Superior temporal gyrus (tissue), 1 donor: ENCODE data around the gene KIRREL1.

ENCODE experiments used
- DNase-seq: peaks from one replicate; pipeline ENCODE4 v3.0.0-alpha.2; 2016; ENCODE audit errors: extremely low spot score

Gene KIRREL1

DNA sequence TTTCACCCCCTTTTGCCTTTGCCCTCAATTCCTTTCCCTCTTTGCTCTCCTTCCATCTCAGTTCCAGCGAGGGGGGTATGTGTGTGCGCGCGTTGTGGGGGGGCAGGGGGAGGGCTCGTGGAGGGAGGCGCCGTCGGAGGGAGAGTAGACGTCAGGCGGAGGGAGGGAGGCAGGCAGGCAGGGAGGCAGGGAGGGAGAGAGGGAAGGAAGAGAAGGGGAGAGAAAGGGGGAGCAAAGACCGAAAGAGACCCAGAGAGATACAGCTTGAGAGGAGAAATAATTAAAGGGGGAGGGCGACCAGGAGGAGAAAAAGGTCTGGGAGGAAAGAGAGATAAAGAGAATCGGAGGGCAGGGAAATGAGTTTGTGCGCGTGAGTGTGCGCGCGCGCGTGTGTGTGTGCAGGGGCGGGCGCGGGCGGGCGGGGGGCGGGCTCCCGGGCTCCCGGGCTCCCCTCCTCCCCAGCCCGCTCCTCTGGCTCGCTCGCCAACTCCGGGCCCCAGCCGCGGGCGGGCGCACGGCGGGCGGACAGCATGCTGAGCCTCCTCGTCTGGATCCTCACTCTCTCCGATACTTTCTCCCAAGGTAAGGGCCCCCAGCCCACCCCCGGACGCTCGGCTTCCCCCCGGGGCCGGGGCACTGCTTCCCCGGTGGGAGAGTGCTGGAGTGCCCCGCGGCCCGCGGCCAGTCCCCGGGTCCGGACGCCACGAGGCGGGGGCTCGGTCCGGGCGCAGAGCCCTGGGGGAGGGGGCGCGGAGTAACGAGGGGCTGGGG is at the start of gene KIRREL1:
Gene KIRREL1, plus strand, starts transcription at position 499 of the 771 bp plus-strand sequence. Its CDS starts 32 bp downstream, at position 531.
- no peak for DNase-seq

GRCh38 chr1:157944663-157945280 is 48.7 kb upstream of the KIRREL1 start:
- peak; percentile 29 for DNase-seq

GRCh38 chr1:157948312-157949073 is 45.0 kb upstream of the KIRREL1 start:
- peak; percentile 53 for DNase-seq

GRCh38 chr1:157949074-157949354 is 44.4 kb upstream of the KIRREL1 start:
- no peak for DNase-seq

DNA sequence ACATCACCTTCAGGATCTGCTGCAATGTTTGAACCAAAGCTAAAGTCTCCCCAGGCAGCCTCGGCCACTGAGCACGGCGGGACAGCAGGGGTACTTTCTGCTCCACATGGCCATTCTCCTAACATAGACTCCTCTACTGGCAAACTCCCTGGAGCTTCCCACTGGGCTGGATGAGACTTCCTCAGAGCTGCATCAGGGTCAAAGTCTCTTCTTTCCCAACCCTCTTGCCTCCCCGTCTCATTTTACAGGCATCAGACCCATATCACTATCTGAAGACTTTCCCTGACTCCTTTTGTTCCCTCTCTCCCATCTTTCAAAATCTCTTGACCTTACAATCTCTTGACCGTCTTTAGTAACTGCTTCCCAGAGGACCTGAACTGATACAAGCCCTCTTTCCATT is 42.2 kb upstream of the KIRREL1 start:
- no peak for DNase-seq

DNA sequence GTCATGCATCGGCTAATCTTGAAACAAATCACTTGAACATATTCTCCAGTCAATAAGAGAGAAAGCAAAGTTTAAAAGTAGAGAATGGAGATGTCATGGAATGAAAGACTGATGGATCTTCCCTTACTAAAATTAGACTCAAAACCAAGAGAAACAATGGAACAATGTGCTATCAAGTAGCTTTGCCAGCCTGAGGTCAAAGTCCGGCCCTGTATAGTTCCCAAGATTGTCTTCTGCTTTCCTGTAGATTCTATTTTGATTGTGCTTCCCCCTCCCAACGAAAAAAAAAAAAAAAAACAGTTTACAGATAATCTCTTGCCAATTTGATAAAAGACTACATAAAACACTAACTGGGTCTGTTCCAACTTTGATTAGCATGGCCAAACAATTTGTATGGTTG is 40.8 kb upstream of the KIRREL1 start:
- no peak for DNase-seq

- no peak for DNase-seq
Measured at GRCh38 chr1:157955221-157955620, 38.2 kb upstream of the KIRREL1 start.

DNA sequence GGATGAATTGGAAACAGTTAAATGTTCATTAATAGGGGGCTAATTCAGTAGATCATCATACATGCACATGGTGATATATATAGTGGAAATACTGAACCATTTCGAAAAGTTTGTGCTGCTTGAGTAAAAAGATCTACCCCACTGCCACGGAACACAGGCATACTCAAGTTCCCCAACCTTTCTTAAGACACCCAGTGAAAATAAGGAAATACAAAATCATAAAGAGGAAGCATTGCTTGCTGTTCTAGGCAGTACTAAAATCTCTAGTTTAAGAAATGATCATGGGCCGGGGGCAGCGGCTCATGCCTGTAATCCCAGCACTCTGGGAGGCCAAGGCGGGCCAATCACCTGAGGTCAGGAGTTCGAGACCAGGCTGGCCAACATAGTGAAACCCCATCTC is 37.6 kb upstream of the KIRREL1 start:
- DNase-seq, result no peak

DNA sequence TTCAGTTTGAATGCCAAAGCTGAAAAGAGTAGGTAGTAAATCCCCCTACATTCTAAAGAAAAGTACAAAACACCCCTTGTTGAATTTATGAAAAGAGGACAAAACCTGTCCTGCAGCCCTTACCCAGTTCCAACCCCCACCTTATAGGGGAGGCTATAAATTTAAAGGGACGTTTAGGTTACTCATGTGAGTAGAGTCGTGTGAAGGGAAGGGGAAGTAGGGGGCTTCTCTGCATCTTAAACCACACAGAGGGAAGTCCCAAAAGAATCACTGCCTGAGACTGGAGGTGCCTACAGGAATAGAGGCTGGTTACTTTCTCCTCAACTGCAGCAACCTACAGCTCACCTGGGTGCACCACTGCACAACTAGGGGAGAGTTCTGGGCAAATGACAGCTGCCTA is 36.7 kb upstream of the KIRREL1 start:
- no peak for DNase-seq

GRCh38 chr1:157958263-157958662 is 35.2 kb upstream of the KIRREL1 start:
- DNase-seq, result no peak

DNA sequence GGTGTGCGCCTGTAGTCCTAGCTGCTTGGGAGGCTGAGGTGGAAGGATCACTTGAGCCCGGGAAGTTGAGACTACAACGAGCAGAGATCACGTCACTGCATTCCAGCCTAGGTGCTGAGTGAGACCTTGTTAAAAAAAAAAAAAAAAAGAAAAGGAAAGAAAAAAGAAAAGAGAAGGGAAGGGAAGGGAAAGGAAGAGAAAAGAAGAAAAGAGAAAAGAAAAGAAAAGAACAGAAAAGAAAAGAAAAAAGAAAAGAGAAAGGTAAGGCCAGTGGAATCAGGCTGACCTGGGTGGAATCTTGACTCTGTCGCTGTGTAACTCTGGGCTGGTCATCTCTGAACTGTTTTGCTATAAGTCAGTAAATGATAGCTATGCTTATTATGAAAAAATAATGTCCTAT is 33.7 kb upstream of the KIRREL1 start:
- DNase-seq, result no peak

GRCh38 chr1:157960773-157961172 is 32.7 kb upstream of the KIRREL1 start:
- DNase-seq, result no peak

DNA sequence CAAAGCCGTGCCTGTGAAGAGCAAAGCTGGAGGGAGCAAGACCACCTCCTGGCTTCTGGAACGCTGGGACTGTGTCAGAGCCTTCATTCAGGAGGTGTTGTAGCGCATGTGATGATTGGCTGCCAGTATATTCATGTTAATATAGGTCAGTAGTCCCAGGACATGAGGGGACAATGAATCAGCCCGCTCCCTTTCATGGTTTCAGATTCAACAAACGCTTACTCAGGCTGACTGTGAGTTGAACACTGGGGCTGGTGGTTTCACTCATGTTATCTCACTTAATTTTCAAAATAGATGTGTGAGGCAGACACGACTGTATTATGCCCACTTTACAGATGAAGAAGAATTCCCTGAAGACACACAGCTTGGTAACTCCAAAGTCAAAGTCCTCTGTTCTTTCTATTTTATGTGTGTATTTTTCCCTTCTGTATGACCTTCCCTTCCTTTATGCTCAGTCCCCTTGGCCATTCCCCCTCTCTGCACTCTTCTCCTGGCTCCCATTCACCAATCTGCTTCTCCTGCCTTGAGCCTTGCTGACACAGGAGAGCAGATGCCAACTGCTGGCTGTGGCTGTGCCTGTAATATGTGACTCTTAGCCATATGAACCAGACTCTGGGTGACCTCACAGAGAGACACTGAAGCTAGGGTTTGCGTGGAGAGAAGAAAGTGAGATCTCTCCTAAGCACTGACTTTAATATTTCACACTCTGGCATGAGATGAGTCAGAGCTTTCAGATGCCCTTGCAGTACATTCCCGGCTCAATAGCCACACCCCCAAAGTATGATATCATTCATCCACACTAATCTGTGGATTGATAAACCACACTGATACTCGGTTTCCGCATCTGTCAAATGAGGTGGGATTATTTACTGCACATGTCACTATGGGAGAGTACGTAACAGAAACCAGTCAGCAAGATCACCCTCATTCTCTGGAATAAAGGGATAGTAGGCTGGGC is 31.4 kb upstream of the KIRREL1 start:
- no peak for DNase-seq

DNA sequence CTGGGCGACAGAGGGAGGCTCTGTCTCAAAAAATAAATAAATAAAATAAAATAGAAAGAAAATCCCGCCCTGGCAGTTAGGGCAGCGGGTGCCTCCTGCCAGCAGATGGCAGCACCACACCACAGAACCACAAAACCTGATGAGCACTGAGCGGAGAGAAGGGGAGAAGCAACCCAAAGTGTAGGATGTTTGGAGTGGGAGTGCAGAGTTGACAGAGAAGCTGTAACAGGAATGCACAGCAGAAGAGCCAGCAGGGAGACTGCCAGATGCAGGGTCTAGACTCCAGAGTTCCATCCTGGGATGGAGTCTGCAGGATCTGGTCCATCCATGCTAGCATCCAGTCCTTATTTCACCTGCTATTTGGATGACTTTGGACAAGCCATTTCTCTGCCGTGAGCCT is 29.7 kb upstream of the KIRREL1 start:
- DNase-seq, result peak; percentile 92

- no peak for DNase-seq
Measured at GRCh38 chr1:157965584-157965983, 27.9 kb upstream of the KIRREL1 start.

DNA sequence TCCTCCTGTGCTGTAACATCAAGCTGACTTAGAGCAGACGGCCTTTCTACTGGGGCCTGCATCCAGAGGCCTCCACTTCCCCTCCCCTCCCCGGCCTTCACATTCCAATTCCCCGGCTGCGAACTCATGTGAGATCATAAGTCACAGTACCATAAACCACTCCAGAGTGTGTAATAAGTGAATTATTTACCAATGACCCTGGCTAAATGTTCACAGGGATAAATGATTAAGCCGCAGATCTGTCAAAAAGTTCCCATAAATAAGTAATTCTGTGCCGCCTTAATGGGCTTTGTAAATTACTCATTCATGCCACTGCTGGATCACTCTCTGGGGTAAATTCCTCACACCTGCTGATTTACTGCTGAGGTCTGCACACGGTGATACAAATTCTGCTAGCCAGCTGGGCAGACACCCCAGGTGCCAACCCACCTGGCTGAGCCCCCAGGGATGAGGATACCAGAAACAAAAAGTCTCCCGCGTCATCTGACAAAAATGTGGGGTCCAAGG is 27.4 kb upstream of the KIRREL1 start:
- no peak for DNase-seq

DNA sequence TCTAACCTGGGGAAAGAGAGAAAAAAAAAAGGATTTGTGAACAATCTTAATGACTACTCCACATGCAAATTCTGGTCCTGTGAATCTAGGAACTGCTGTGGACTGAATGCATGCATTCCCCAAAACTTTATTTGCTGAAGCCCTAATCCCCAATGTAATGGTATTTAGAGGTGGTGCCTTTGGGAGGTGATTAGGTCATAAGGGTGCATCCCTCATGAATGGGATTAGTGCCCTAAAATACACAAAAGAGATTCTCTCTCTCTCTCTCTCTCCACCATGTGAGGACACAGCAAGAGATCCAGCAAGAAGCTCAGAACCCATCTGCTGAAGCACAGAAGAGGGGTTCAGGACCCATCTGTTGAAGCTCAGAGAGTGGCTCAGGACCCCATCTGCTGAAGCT is 26.2 kb upstream of the KIRREL1 start:
- no peak for DNase-seq

GRCh38 chr1:157968508-157968907 is 24.9 kb upstream of the KIRREL1 start:
- DNase-seq, result no peak

DNA sequence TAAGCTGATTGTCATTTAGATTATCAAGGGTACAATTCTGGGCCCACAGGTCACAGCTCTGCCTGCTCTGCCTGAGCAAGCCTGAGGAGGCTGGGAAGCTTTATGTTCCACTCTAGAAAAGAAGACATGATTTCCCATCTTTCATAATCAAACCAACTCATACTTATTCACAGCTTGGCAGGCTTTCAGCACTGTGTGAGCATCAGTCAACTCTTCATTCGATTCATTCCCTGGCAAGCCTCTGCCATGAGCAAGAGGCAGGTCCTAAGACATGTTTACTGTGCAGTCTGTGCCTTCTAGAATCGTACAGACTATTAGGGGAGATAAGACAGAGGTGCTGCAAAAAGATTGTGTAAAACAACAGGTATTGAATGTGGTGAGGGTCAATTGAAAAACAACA is 24.5 kb upstream of the KIRREL1 start:
- DNase-seq, result peak; percentile 35

DNA sequence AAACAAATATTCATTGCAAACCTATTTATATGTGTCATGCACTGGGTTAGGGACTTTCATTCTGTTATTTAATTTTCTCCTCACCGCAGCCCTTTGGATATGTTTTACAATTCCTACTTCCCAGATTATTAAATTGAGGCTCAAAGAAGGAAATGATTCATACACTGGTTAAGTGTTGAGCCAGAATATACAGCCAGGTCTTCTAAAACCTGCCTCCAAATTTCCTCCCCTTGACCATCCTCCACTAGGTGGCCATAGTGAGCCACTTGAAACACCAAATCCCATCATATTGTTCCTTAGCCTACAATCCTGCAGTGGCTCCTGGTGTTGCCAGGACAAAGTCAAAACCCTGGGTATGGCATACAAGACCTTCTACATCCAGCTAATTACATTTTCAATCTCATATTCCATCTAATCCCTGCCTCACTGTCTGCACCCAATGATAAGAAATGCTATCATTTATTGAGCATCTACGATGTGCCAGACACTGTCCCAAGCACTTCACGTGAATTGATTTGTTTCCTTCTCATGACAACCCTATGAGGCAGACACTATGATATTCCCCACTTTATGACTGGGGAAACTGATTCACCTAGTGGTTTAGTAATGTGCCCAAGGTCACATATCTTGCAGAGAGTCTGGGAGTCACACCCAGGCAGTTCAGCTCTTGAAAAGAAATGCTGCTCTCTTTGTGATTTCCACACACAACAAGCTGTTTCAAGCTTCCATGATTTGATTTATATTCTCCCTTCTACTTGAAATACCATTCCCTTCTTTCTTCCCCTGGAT is 23.6 kb upstream of the KIRREL1 start:
- peak; percentile 46 for DNase-seq

DNA sequence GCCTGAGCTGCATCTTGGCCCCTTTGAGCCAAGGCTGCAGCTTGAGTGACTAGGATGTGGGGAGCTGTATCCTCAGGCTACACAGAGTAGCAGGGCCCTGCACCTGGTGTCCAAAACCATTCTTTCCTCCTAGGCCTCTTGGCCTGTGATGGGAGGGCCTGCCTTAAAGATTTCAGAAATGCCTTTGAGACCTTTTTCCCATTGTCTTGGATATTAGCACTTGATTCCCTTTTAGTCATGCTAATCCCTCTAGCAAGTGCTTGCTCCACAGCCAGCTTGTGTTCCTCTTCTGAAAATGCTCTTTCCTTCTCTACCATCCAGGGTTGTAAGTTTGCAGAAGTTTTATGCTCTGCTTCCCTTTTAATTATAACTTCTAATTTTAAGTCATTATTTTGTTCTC is 21.7 kb upstream of the KIRREL1 start:
- no peak for DNase-seq
